GM20000 (cell line): ENCODE results near the gene GABRA5.

ENCODE experiments used
- DNase-seq: peaks from one replicate; pipeline ENCODE4 v3.0.0; 2012; ENCODE audit warnings: low spot score
- CTCF ChIP-seq: IDR thresholded peaks from 2 replicates; pipeline ENCODE4 v1.5.1; 2012; ENCODE audit warnings: mild to moderate bottlenecking, control low read depth; ENCODE audit errors: extremely low read depth, missing control alignments

The GABRA5 gene

GRCh38 chr15:26868029-26868685 lies 1.3 kb downstream of the GABRA5 start:
- TF ChIP-seq CTCF = no peak
- DNase-seq = no peak

- DNase-seq = no peak
- TF ChIP-seq CTCF = no peak
Observed at GRCh38 chr15:26869628-26870027, 2.8 kb downstream of the GABRA5 start.

- DNase-seq = no peak
- TF ChIP-seq CTCF = no peak
Observed at GRCh38 chr15:26870346-26870745, 3.5 kb downstream of the GABRA5 start.

GRCh38 chr15:26872206-26872605 lies 5.3 kb downstream of the GABRA5 start:
- peak; percentile 3 for DNase-seq
- TF ChIP-seq CTCF = no peak

GRCh38 chr15:26873846-26874245 lies 7.0 kb downstream of the GABRA5 start:
- peak; percentile 7 for DNase-seq
- no peak for TF ChIP-seq CTCF

GRCh38 chr15:26874774-26875475 lies 8.1 kb downstream of the GABRA5 start:
- no peak for TF ChIP-seq CTCF

GRCh38 chr15:26875476-26875850 lies 8.6 kb downstream of the GABRA5 start:
- TF ChIP-seq CTCF = no peak
- no peak for DNase-seq

More at GRCh38 chr15:26874774-26875475, 8.1 kb downstream of the GABRA5 start:
- DNase-seq = no peak
